ENCODE results near the gene IL17B. TPM values are rescaled to one million over a fixed set of nuclear protein-coding genes. Genes with fewer than 3 reads are reported as not detected.

Gene IL17B
- total and polyA plus RNA-seq, 2 of the 13 experiments (the other 11 are each of a cell fraction or from before 2014, with no cell fraction given) = 0.29 to 2.6 TPM

DNA sequence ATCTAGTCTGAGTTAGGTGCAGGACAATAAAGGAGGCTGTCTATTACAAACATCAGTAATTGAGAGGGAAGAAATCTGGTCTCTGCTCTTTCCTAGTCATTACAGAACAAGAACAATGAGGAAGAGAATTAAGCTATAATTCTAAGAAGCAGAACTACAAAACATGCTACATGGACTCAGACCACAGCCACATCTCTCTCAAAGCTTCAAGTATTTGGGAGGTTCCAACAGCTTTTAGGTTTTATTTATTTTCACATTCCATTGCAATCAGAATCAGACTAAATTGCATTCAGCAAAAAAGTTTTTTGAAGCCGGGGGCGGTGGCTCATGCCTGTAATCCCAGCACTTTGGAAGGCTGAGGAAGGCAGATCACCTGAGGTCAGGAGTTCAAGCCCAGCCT is 34.9 kb downstream of the IL17B start:
- H3K27me3 ChIP-seq (ENCODE audit: control insufficient read depth in 1 of 2, insufficient read depth in 2 of 2, low read length in 2 of 2) = no peaks in the 10 kb centered on the region; a peak in 1 of 5 replicates
- ChIA-PET CTCF (ENCODE audit: low intra/inter-chr PET ratio, low total read pairs) (interaction anchor here (1.4 kb wide), 1 partner anchor 23 kb away, joined by 3 read pairs; no protein-coding TSS in a partner anchor), POLR2A (interaction anchor here (0.9 to 6.7 kb wide), 5 partner anchors 12 to 80 kb away, joined by 3 to 93 read pairs (median 7); partner anchors contain the start of gene PCYOX1L)
- peaks cover 1 to 17% of the 10 kb centered on the region in 2 experiments; a peak in 3 of 5 replicates for H3K36me3 ChIP-seq (replicated peaks in 1 of 2; ENCODE audit: control insufficient read depth in 1 of 2, insufficient read depth in 2 of 2, low read length in 2 of 2)
- TF ChIP-seq CSRNP1 (CRISPR knock-in tag; IDR thresholded peaks at IDR 0.05) = no peak
- TF ChIP-seq, protein P1, sequence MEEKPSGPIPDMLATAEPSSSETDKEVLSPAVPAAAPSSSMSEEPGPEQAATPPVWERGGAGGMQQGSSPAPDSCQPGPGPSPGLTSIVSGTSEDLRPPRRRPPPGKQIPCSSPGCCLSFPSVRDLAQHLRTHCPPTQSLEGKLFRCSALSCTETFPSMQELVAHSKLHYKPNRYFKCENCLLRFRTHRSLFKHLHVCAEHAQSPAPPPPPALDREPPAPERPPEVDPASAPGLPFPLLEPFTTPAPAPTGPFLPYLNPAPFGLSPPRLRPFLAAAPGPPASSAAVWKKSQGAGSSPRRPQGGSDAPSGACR (CRISPR knock-in tag; IDR thresholded peaks at IDR 0.05) = peak; percentile 10; the same call in 1 of the 2 replicates
- H3K4me1 ChIP-seq (ENCODE audit: insufficient read depth, low read length) = peaks cover 50% of the 10 kb centered on the region
- peak overlapping the region; percentile 88 for H3K4me2 ChIP-seq (ENCODE audit: low read depth, low read length)
- H3K4me3 ChIP-seq (replicated peaks in 1 of 3; ENCODE audit: insufficient read depth in 1 of 3, low read depth in 2 of 3, low read length in 3 of 3) = peak overlapping the region in 1 of 3 experiments; percentile 98; a peak in 1 of 6 replicates
- in situ Hi-C loops (cut with HindIII; ENCODE audit: extremely low pct_ligation_motif_present, low pct_unique_long_range_greater_than_20kb) = no loop called here
- no peaks in the 10 kb centered on the region for H4K20me1 ChIP-seq (ENCODE audit: insufficient read depth, low read length)
- no peak overlapping the region for H3K9ac ChIP-seq (ENCODE audit: insufficient read depth, low read depth, low read length)
- ATAC-seq (no peak), FAIRE-seq (no peak), DNase-seq (ENCODE audit: low spot score) (no peak)
- intact Hi-C loops (cut with micrococcal nuclease; ENCODE audit: unreplicated experiment) = loop anchor here (2.0 kb wide), 1 partner anchor 21 kb away; no protein-coding TSS in a partner anchor
- peaks cover 22% of the 10 kb centered on the region for H3K79me2 ChIP-seq (ENCODE audit: insufficient read depth, low read length)
- 77% methylated on average over 2 of the region's 2 CpGs for WGBS (ENCODE audit: low lambda C conversion rate)
- no TSS peak for BruUV-seq (replicated peaks)
- no peak overlapping the region for H3K27ac ChIP-seq (ENCODE audit: extremely low read length, insufficient read depth, low read length)
- H3K9me3 ChIP-seq (ENCODE audit: low read length) = no peaks in the 10 kb centered on the region
- no peak overlapping the region for H2AFZ ChIP-seq (ENCODE audit: low read length)

DNA sequence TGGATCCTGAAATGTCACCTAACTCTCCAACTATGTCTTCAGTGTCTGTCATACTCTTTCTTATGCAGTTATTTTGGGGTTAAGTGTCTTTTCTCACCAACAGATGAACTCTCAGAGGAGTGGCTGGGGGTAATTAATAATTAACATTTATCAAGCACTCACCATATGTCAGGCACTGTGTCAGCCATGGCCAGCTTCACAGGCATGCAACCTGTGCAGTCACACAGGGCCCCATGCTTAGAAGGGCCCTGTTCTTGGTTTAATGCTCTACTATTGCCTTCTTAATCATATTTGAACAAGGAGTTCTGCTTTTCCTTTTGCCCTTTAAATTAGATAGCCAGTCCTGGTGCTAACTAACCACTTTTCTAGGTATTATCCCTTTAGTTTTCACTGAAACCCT is 37.2 kb downstream of the IL17B start:
- H3K4me3 ChIP-seq (replicated peaks in 1 of 3; ENCODE audit: insufficient read depth in 1 of 3, low read depth in 2 of 3, low read length in 3 of 3) = no peak overlapping the region
- no peaks in the 10 kb centered on the region for H3K36me3 ChIP-seq (replicated peaks in 1 of 2; ENCODE audit: control insufficient read depth in 1 of 2, insufficient read depth in 2 of 2, low read length in 2 of 2)
- ATAC-seq = no peak
- H3K9me3 ChIP-seq (ENCODE audit: low read length) = no peaks in the 10 kb centered on the region
- no peak overlapping the region for H3K27ac ChIP-seq (ENCODE audit: extremely low read length, insufficient read depth, low read length)
- DNase-seq (ENCODE audit: low spot score) = no peak
- H3K9ac ChIP-seq (ENCODE audit: insufficient read depth, low read depth, low read length) = no peak overlapping the region
- peaks cover 38% of the 10 kb centered on the region for H3K4me1 ChIP-seq (ENCODE audit: insufficient read depth, low read length)
- BruUV-seq (replicated peaks) = no TSS peak
- H3K79me2 ChIP-seq (ENCODE audit: insufficient read depth, low read length) = peaks cover 12% of the 10 kb centered on the region
- no peaks in the 10 kb centered on the region; a peak in 1 of 5 replicates for H3K27me3 ChIP-seq (ENCODE audit: control insufficient read depth in 1 of 2, insufficient read depth in 2 of 2, low read length in 2 of 2)
- ChIA-PET POLR2A (interaction anchor here (6.7 kb wide), 1 partner anchor 19 kb away, joined by 93 read pairs; no protein-coding TSS in a partner anchor), CTCF (ENCODE audit: low intra/inter-chr PET ratio, low total read pairs) (no interaction called here)
- H4K20me1 ChIP-seq (ENCODE audit: insufficient read depth, low read length) = no peaks in the 10 kb centered on the region
- no peak for FAIRE-seq
- no peak overlapping the region for H2AFZ ChIP-seq (ENCODE audit: low read length)
- intact Hi-C loops (cut with micrococcal nuclease; ENCODE audit: unreplicated experiment) (no loop called here), in situ Hi-C loops (cut with HindIII; ENCODE audit: extremely low pct_ligation_motif_present, low pct_unique_long_range_greater_than_20kb) (no loop called here)
- H3K4me2 ChIP-seq (ENCODE audit: low read depth, low read length) = no peak overlapping the region
- TF ChIP-seq, protein P2, sequence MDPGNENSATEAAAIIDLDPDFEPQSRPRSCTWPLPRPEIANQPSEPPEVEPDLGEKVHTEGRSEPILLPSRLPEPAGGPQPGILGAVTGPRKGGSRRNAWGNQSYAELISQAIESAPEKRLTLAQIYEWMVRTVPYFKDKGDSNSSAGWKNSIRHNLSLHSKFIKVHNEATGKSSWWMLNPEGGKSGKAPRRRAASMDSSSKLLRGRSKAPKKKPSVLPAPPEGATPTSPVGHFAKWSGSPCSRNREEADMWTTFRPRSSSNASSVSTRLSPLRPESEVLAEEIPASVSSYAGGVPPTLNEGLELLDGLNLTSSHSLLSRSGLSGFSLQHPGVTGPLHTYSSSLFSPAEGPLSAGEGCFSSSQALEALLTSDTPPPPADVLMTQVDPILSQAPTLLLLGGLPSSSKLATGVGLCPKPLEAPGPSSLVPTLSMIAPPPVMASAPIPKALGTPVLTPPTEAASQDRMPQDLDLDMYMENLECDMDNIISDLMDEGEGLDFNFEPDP (CRISPR knock-in tag; conservative IDR thresholded peaks at IDR 0.05) = no peak
- TF ChIP-seq CCDC6 (CRISPR knock-in tag; IDR thresholded peaks at IDR 0.05) = no peak
